ENCODE measurements around the gene RBM26. TPM values are rescaled to one million over a fixed set of nuclear protein-coding genes. Genes with fewer than 3 reads are reported as not detected.
A peak's percentile ranks its signal among the peaks of the same experiment; 100 is the strongest.

RBM26 gene
- total and polyA plus RNA-seq, 2 experiments from 2014 or later, result 11.1 to 19.2 TPM

GRCh38 chr13:79314652-79315051, 91.4 kb downstream of the RBM26 start:
- peaks cover 26% of the 10 kb centered on the region for H3K36me3 ChIP-seq (ENCODE audit: low read depth)
- WGBS, 2 experiments (ENCODE audit: low coverage in 1 of 2, low lambda C conversion rate in 2 of 2, missing lambda C conversion rate in 2 of 2), result 95 to 99% methylated on average over 3 of the region's 3 CpGs

GRCh38 chr13:79312340-79312855, 93.7 kb downstream of the RBM26 start:
- Histone ChIP-seq H3K9me3 (ENCODE audit: low read depth) (no peaks in the 10 kb centered on the region), H4K20me1 (ENCODE audit: insufficient read depth) (no peaks in the 10 kb centered on the region), H3K9ac (no peak overlapping the region), H3K27me3 (replicated peaks; ENCODE audit: insufficient read depth) (no peaks in the 10 kb centered on the region), H3F3A (ENCODE audit: insufficient read depth) (no peaks in the 10 kb centered on the region), H3K36me3 (ENCODE audit: low read depth) (peaks cover 15% of the 10 kb centered on the region; the same call in 1 of the 2 replicates), H3K79me2 (ENCODE audit: insufficient read depth) (no peaks in the 10 kb centered on the region), H3K4me2 (ENCODE audit: unreplicated experiment) (no peak overlapping the region), H3K4me1 (ENCODE audit: insufficient read depth) (no peaks in the 10 kb centered on the region), H3K27ac (no peak overlapping the region), H3K4me3 (no peak overlapping the region), H2AFZ (no peak overlapping the region), H3K9me2 (ENCODE audit: insufficient read depth) (no peaks in the 10 kb centered on the region)
- TF ChIP-seq EZH2phosphoT487 (IDR thresholded peaks at IDR 0.05; ENCODE audit: insufficient read depth, low read depth) (no peak), EZH2 (IDR thresholded peaks at IDR 0.05; ENCODE audit: insufficient read depth, poor library complexity, severe bottlenecking) (no peak)
- in situ Hi-C loops (cut with MboI), result no loop called here
- 64 to 74% methylated on average over 2 of the region's 2 CpGs for WGBS, 2 experiments (ENCODE audit: low coverage in 1 of 2, low lambda C conversion rate in 2 of 2, missing lambda C conversion rate in 2 of 2)
- peak; percentile 8 for DNase-seq

More at GRCh38 chr13:79314652-79315051, 91.4 kb downstream of the RBM26 start:
- Histone ChIP-seq H4K20me1 (ENCODE audit: insufficient read depth) (no peaks in the 10 kb centered on the region), H3K9me3 (ENCODE audit: low read depth) (no peaks in the 10 kb centered on the region), H3K4me3 (no peak overlapping the region), H3F3A (ENCODE audit: insufficient read depth) (no peaks in the 10 kb centered on the region), H3K27ac (no peak overlapping the region), H3K79me2 (ENCODE audit: insufficient read depth) (no peaks in the 10 kb centered on the region), H3K27me3 (replicated peaks; ENCODE audit: insufficient read depth) (no peaks in the 10 kb centered on the region), H3K9me2 (ENCODE audit: insufficient read depth) (no peaks in the 10 kb centered on the region), H2AFZ (no peak overlapping the region), H3K9ac (no peak overlapping the region), H3K4me2 (ENCODE audit: unreplicated experiment) (no peak overlapping the region), H3K4me1 (ENCODE audit: insufficient read depth) (no peaks in the 10 kb centered on the region)
- no peak for DNase-seq
- no peak for TF ChIP-seq EZH2phosphoT487 (IDR thresholded peaks at IDR 0.05; ENCODE audit: insufficient read depth, low read depth)
- TF ChIP-seq EZH2 (IDR thresholded peaks at IDR 0.05; ENCODE audit: insufficient read depth, poor library complexity, severe bottlenecking), result no peak
- in situ Hi-C loops (cut with MboI), result no loop called here

DNA sequence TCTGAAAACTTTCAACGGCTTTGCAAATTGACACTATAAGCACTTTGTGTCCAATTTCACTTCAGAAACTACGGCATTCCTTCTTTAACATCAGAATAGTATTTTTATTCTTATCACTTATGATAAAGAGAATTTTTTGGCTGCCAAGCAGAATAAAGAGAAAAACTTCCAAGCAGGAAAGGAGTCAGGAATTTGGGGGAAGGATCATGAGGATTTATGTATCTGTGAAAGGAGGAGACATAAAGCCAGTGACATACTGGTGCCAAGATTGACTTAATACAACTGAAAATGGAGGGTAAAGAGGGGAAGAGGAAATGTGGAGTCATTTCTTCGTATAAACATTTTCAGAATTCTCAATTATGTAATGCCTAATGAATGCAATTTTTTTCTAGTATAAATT, 94.7 kb downstream of the RBM26 start:
- DNase-seq, result peak; percentile 6
- Histone ChIP-seq H3K4me3 (no peak overlapping the region), H3K9me2 (ENCODE audit: insufficient read depth) (no peaks in the 10 kb centered on the region), H3F3A (ENCODE audit: insufficient read depth) (no peaks in the 10 kb centered on the region), H3K4me2 (ENCODE audit: unreplicated experiment) (no peak overlapping the region), H4K20me1 (ENCODE audit: insufficient read depth) (no peaks in the 10 kb centered on the region), H3K9ac (no peak overlapping the region), H3K36me3 (ENCODE audit: low read depth) (peaks cover 15% of the 10 kb centered on the region; the same call in 1 of the 2 replicates), H3K4me1 (ENCODE audit: insufficient read depth) (no peaks in the 10 kb centered on the region), H2AFZ (no peak overlapping the region), H3K9me3 (ENCODE audit: low read depth) (no peaks in the 10 kb centered on the region), H3K27ac (no peak overlapping the region), H3K27me3 (replicated peaks; ENCODE audit: insufficient read depth) (no peaks in the 10 kb centered on the region), H3K79me2 (ENCODE audit: insufficient read depth) (no peaks in the 10 kb centered on the region)
- TF ChIP-seq EZH2 (IDR thresholded peaks at IDR 0.05; ENCODE audit: insufficient read depth, poor library complexity, severe bottlenecking) (no peak), EZH2phosphoT487 (IDR thresholded peaks at IDR 0.05; ENCODE audit: insufficient read depth, low read depth) (no peak)
- 36 to 43% methylated on average over 3 of the region's 3 CpGs for WGBS, 2 experiments (ENCODE audit: low coverage in 1 of 2, low lambda C conversion rate in 2 of 2, missing lambda C conversion rate in 2 of 2)
- in situ Hi-C loops (cut with MboI), result no loop called here

- no peak overlapping the region for H3K27ac ChIP-seq
- H3K4me3 ChIP-seq, result no peak overlapping the region
- H3K4me2 ChIP-seq (ENCODE audit: unreplicated experiment), result no peak overlapping the region
- no peaks in the 10 kb centered on the region for H3K4me1 ChIP-seq (ENCODE audit: insufficient read depth)
- H3K9me2 ChIP-seq (ENCODE audit: insufficient read depth), result no peaks in the 10 kb centered on the region
- H3K9me3 ChIP-seq (ENCODE audit: low read depth), result no peaks in the 10 kb centered on the region
- no peaks in the 10 kb centered on the region for H3K27me3 ChIP-seq (replicated peaks; ENCODE audit: insufficient read depth)
- no peak overlapping the region for H3K9ac ChIP-seq
- peaks cover 12% of the 10 kb centered on the region; the same call in 1 of the 2 replicates for H3K36me3 ChIP-seq (ENCODE audit: low read depth)
- 86 to 89% methylated on average over 9 of the region's 9 CpGs for WGBS, 2 experiments (ENCODE audit: low coverage in 1 of 2, low lambda C conversion rate in 2 of 2, missing lambda C conversion rate in 2 of 2)
- in situ Hi-C loops (cut with MboI), result no loop called here
- DNase-seq, result no peak
- H2AFZ ChIP-seq, result no peak overlapping the region
- H3F3A ChIP-seq (ENCODE audit: insufficient read depth), result no peaks in the 10 kb centered on the region
- H3K79me2 ChIP-seq (ENCODE audit: insufficient read depth), result no peaks in the 10 kb centered on the region
- no peak for TF ChIP-seq EZH2 (IDR thresholded peaks at IDR 0.05; ENCODE audit: insufficient read depth, poor library complexity, severe bottlenecking)
- no peak for TF ChIP-seq EZH2phosphoT487 (IDR thresholded peaks at IDR 0.05; ENCODE audit: insufficient read depth, low read depth)
- H4K20me1 ChIP-seq (ENCODE audit: insufficient read depth), result no peaks in the 10 kb centered on the region
These were observed 96.4 kb downstream of the RBM26 start for GRCh38 chr13:79309690-79310089.
